ENCODE data around the gene TNIK.

Gene TNIK

GRCh38 chr3:171044835-171045793 is 415.1 kb downstream of the TNIK start:
- no peak for DNase-seq (ENCODE audit: low spot score)
- ChIA-PET CTCF (interaction anchor here (0.6 kb wide), 1 partner anchor 36 kb away, joined by 3 read pairs; no protein-coding TSS in a partner anchor), POLR2A (ENCODE audit: low non-redundant PET) (no interaction called here)
- TF ChIP-seq CTCF (conservative IDR thresholded peaks at IDR 0.05; ENCODE audit: low read depth), result no peak
- H3K27ac ChIP-seq, result no peak overlapping the region

GRCh38 chr3:171044384-171044783 is 415.8 kb downstream of the TNIK start:
- POLR2A ChIA-PET (ENCODE audit: low non-redundant PET), result no interaction called here
- no peak overlapping the region for H3K27ac ChIP-seq
- no peak for DNase-seq (ENCODE audit: low spot score)
- CTCF ChIA-PET, result no interaction called here
- TF ChIP-seq CTCF (conservative IDR thresholded peaks at IDR 0.05; ENCODE audit: low read depth), result no peak

GRCh38 chr3:171039674-171040073 is 420.5 kb downstream of the TNIK start:
- TF ChIP-seq CTCF (conservative IDR thresholded peaks at IDR 0.05; ENCODE audit: low read depth), result no peak
- H3K27ac ChIP-seq, result no peak overlapping the region
- POLR2A ChIA-PET (ENCODE audit: low non-redundant PET), result no interaction called here
- no peak for DNase-seq (ENCODE audit: low spot score)
- CTCF ChIA-PET, result no interaction called here

- ChIA-PET POLR2A (ENCODE audit: low non-redundant PET) (no interaction called here), CTCF (interaction anchor here (0.5 kb wide), 1 partner anchor 872 kb away, joined by 4 read pairs; no protein-coding TSS in a partner anchor)
- no peak overlapping the region for H3K27ac ChIP-seq
- DNase-seq (ENCODE audit: low spot score), result no peak
- TF ChIP-seq CTCF (conservative IDR thresholded peaks at IDR 0.05; ENCODE audit: low read depth), result no peak
These were observed 421.9 kb downstream of the TNIK start for GRCh38 chr3:171038342-171038741.

- no peak for TF ChIP-seq CTCF (conservative IDR thresholded peaks at IDR 0.05; ENCODE audit: low read depth)
- POLR2A ChIA-PET (ENCODE audit: low non-redundant PET), result no interaction called here
- H3K27ac ChIP-seq, result no peak overlapping the region
- peak; percentile 23 for DNase-seq (ENCODE audit: low spot score)
- CTCF ChIA-PET, result no interaction called here
These were observed 431.4 kb downstream of the TNIK start for GRCh38 chr3:171028779-171029232.

GRCh38 chr3:171028025-171028778 is 432.0 kb downstream of the TNIK start:
- POLR2A ChIA-PET (ENCODE audit: low non-redundant PET), result no interaction called here
- CTCF ChIA-PET, result no interaction called here
- peak; percentile 59 for DNase-seq (ENCODE audit: low spot score)
- TF ChIP-seq CTCF (conservative IDR thresholded peaks at IDR 0.05; ENCODE audit: low read depth), result no peak
- no peak overlapping the region for H3K27ac ChIP-seq

Measured in RWPE1 (cell line).